Neural progenitor cell (in vitro differentiated cells): Measurements from ENCODE around the gene ATXN10.

Experiments
- CTCF ChIP-seq: fragments of 200-600 bp; sonication (generic); IDR thresholded peaks from 2 replicates; pipeline ENCODE4 v1.5.1; 2017; ENCODE audit warnings: antibody characterized with exemption, mild to moderate bottlenecking
- EZH2 ChIP-seq: fragments of 200-600 bp; sonication (generic); IDR thresholded peaks from 2 replicates; pipeline ENCODE4 v1.6.1; 2017; ENCODE audit warnings: antibody characterized with exemption, mild to moderate bottlenecking, moderate library complexity

- TF ChIP-seq EZH2 = no peak
- no peak for TF ChIP-seq CTCF
These were observed 49.3 kb downstream of the ATXN10 start for GRCh38 chr22:45720839-45721378.
